Tibial nerve (tissue), 3 donors: ENCODE measurements around the gene BACH1.
"Not testable (repeated sequence)": the region's sequence is repeated elsewhere in the genome, so short reads cannot be mapped to it uniquely, and the experiment has no call there.

Experiments
- CTCF ChIP-seq, 5 experiments: fragments of 200-600 bp in 3 of 5; fragments of 450-650 bp in 2 of 5; sonication (generic) in 3 of 5; IDR thresholded peaks; one replicate each; pipeline ENCODE4 v1.5.1; 2016 to 2019; ENCODE audit warnings: antibody characterized with exemption in 5 of 5, mild to moderate bottlenecking in 3 of 5, moderate library complexity in 2 of 5
- POLR2A ChIP-seq, 2 donors: fragments of 450-650 bp; IDR thresholded peaks; one replicate each; pipeline ENCODE4 v1.6.1; 2017; ENCODE audit warnings: antibody characterized with exemption in 2 of 2, mild to moderate bottlenecking in 2 of 2, moderate library complexity in 2 of 2

- TF ChIP-seq CTCF, POLR2A (IDR thresholded peaks at IDR 0.05): not testable (repeated sequence)
Measured at GRCh38 chr21:29355043-29355710, 56.5 kb downstream of the BACH1 start.
